ENCODE results near the gene TBC1D23. TPM values are rescaled to one million over a fixed set of nuclear protein-coding genes. Genes with fewer than 3 reads are reported as not detected.
A peak's percentile ranks its signal among the peaks of the same experiment; 100 is the strongest.
"Not testable (repeated sequence)": the region's sequence is repeated elsewhere in the genome, so short reads cannot be mapped to it uniquely, and the experiment has no call there.

Gene TBC1D23
- total RNA-seq, 1 experiment from 2014 or later, result 20.6 TPM

- no peaks in the 10 kb centered on the region for H3K9me3 ChIP-seq (ENCODE audit: low read length)
- H2AFZ ChIP-seq (ENCODE audit: low read length), result no peak overlapping the region
- H3K79me2 ChIP-seq (ENCODE audit: low read length), result peaks cover 19% of the 10 kb centered on the region
- no peak for DNase-seq
- H3K4me2 ChIP-seq (ENCODE audit: low read depth, low read length, poor library complexity, severe bottlenecking), result no peak overlapping the region
- no peak overlapping the region for H3K27ac ChIP-seq (ENCODE audit: low read length)
- no peak overlapping the region for H3K9ac ChIP-seq (ENCODE audit: low read length)
- H4K20me1 ChIP-seq (ENCODE audit: insufficient read depth, low read depth, low read length), result no peaks in the 10 kb centered on the region
- no peaks in the 10 kb centered on the region for H3K27me3 ChIP-seq (ENCODE audit: low read length)
- H3K36me3 ChIP-seq (ENCODE audit: insufficient read depth, low read length), result no peaks in the 10 kb centered on the region
- no peak overlapping the region for H3K4me3 ChIP-seq (ENCODE audit: low read length)
- peaks cover 29% of the 10 kb centered on the region for H3K4me1 ChIP-seq (ENCODE audit: low read length)
- no peaks in the 10 kb centered on the region for H3K9me2 ChIP-seq (replicated peaks; ENCODE audit: insufficient read depth, low read length)
Measured at GRCh38 chr3:100331660-100332059, 70.9 kb downstream of the TBC1D23 start.

GRCh38 chr3:100333051-100333450, 72.3 kb downstream of the TBC1D23 start:
- Histone ChIP-seq H3K4me2 (ENCODE audit: low read depth, low read length, poor library complexity, severe bottlenecking) (peak overlapping the region; percentile 97), H3K9me3 (ENCODE audit: low read length) (no peaks in the 10 kb centered on the region)
- DNase-seq, result no peak

GRCh38 chr3:100333970-100334487, 73.2 kb downstream of the TBC1D23 start:
- no peak for DNase-seq
- H3K27me3 ChIP-seq (ENCODE audit: low read length), result no peaks in the 10 kb centered on the region
- H3K4me3 ChIP-seq (ENCODE audit: low read length), result peak overlapping the region; percentile 85
- H3K4me1 ChIP-seq (ENCODE audit: low read length), result peaks cover 29% of the 10 kb centered on the region
- peak overlapping the region; percentile 61 for H2AFZ ChIP-seq (ENCODE audit: low read length)
- peak overlapping the region; percentile 89 for H3K9ac ChIP-seq (ENCODE audit: low read length)
- no peak overlapping the region for H3K27ac ChIP-seq (ENCODE audit: low read length)
- H3K4me2 ChIP-seq (ENCODE audit: low read depth, low read length, poor library complexity, severe bottlenecking), result peak overlapping the region; percentile 97
- H3K9me2 ChIP-seq (replicated peaks; ENCODE audit: insufficient read depth, low read length), result no peaks in the 10 kb centered on the region
- H3K36me3 ChIP-seq (ENCODE audit: insufficient read depth, low read length), result peaks cover 5% of the 10 kb centered on the region
- no peaks in the 10 kb centered on the region for H3K9me3 ChIP-seq (ENCODE audit: low read length)
- H4K20me1 ChIP-seq (ENCODE audit: insufficient read depth, low read depth, low read length), result no peaks in the 10 kb centered on the region
- peaks cover 34% of the 10 kb centered on the region for H3K79me2 ChIP-seq (ENCODE audit: low read length)

More at GRCh38 chr3:100333051-100333450, 72.3 kb downstream of the TBC1D23 start:
- peak overlapping the region; percentile 23; the same call in 1 of the 2 replicates for H2AFZ ChIP-seq (ENCODE audit: low read length)
- no peak overlapping the region for H3K4me3 ChIP-seq (ENCODE audit: low read length)
- H3K36me3 ChIP-seq (ENCODE audit: insufficient read depth, low read length), result no peaks in the 10 kb centered on the region
- peak overlapping the region; percentile 18; the same call in 1 of the 2 replicates for H3K9ac ChIP-seq (ENCODE audit: low read length)
- H3K4me1 ChIP-seq (ENCODE audit: low read length), result peaks cover 29% of the 10 kb centered on the region
- H3K9me2 ChIP-seq (replicated peaks; ENCODE audit: insufficient read depth, low read length), result no peaks in the 10 kb centered on the region
- no peak overlapping the region for H3K27ac ChIP-seq (ENCODE audit: low read length)
- no peaks in the 10 kb centered on the region for H4K20me1 ChIP-seq (ENCODE audit: insufficient read depth, low read depth, low read length)
- no peaks in the 10 kb centered on the region for H3K27me3 ChIP-seq (ENCODE audit: low read length)
- H3K79me2 ChIP-seq (ENCODE audit: low read length), result peaks cover 24% of the 10 kb centered on the region

- Histone ChIP-seq H2AFZ (ENCODE audit: low read length) (peak within 1 kb of the TSS; percentile 61), H3K9ac (ENCODE audit: low read length) (peak within 1 kb of the TSS; percentile 89), H3K4me2 (ENCODE audit: low read depth, low read length, poor library complexity, severe bottlenecking) (peak within 1 kb of the TSS; percentile 97), H3K9me2 (replicated peaks; ENCODE audit: insufficient read depth, low read length) (no peaks in the 10 kb centered on the region), H3K27ac (ENCODE audit: low read length) (peak within 1 kb of the TSS; percentile 59), H3K27me3 (ENCODE audit: low read length) (no peaks in the 10 kb centered on the region), H3K9me3 (ENCODE audit: low read length) (no peaks in the 10 kb centered on the region), H3K4me1 (ENCODE audit: low read length) (peaks cover 29% of the 10 kb centered on the region), H4K20me1 (ENCODE audit: insufficient read depth, low read depth, low read length) (no peaks in the 10 kb centered on the region), H3K79me2 (ENCODE audit: low read length) (peaks cover 39% of the 10 kb centered on the region), H3K4me3 (ENCODE audit: low read length) (peak within 1 kb of the TSS; percentile 85), H3K36me3 (ENCODE audit: insufficient read depth, low read length) (peaks cover 12% of the 10 kb centered on the region)
- DNase-seq, result peak; percentile 93
Measured at GRCh38 chr3:100334488-100335351, 73.9 kb downstream of the TBC1D23 start, which contains the start of gene NIT2. NIT2 (plus strand) TSS chr3:100334757; CDS start chr3:100334792, 35 bp downstream.

- H2AFZ ChIP-seq (ENCODE audit: low read length), result no peak overlapping the region
- H3K4me3 ChIP-seq (ENCODE audit: low read length), result peak overlapping the region; percentile 85
- H3K9ac ChIP-seq (ENCODE audit: low read length), result peak overlapping the region; percentile 89
- H3K9me3 ChIP-seq (ENCODE audit: low read length), result no peaks in the 10 kb centered on the region
- no peaks in the 10 kb centered on the region for H4K20me1 ChIP-seq (ENCODE audit: insufficient read depth, low read depth, low read length)
- H3K4me1 ChIP-seq (ENCODE audit: low read length), result peaks cover 29% of the 10 kb centered on the region
- DNase-seq, result peak; percentile 79
- H3K27ac ChIP-seq (ENCODE audit: low read length), result peak overlapping the region; percentile 59
- H3K36me3 ChIP-seq (ENCODE audit: insufficient read depth, low read length), result peaks cover 18% of the 10 kb centered on the region
- no peaks in the 10 kb centered on the region for H3K27me3 ChIP-seq (ENCODE audit: low read length)
- H3K79me2 ChIP-seq (ENCODE audit: low read length), result peaks cover 40% of the 10 kb centered on the region
- no peaks in the 10 kb centered on the region for H3K9me2 ChIP-seq (replicated peaks; ENCODE audit: insufficient read depth, low read length)
- H3K4me2 ChIP-seq (ENCODE audit: low read depth, low read length, poor library complexity, severe bottlenecking), result peak overlapping the region; percentile 97
Measured at GRCh38 chr3:100335434-100335833, 74.6 kb downstream of the TBC1D23 start.

GRCh38 chr3:100336229-100336628, 75.4 kb downstream of the TBC1D23 start:
- peak overlapping the region; percentile 97 for H3K4me2 ChIP-seq (ENCODE audit: low read depth, low read length, poor library complexity, severe bottlenecking)

GRCh38 chr3:100338911-100339310, 78.1 kb downstream of the TBC1D23 start:
- Histone ChIP-seq H4K20me1 (ENCODE audit: insufficient read depth, low read depth, low read length) (no peaks in the 10 kb centered on the region), H3K9ac (ENCODE audit: low read length) (no peak overlapping the region), H3K27me3 (ENCODE audit: low read length) (no peaks in the 10 kb centered on the region), H3K79me2 (ENCODE audit: low read length) (peaks cover 58% of the 10 kb centered on the region), H3K27ac (ENCODE audit: low read length) (no peak overlapping the region), H3K9me3 (ENCODE audit: low read length) (no peaks in the 10 kb centered on the region), H3K36me3 (ENCODE audit: insufficient read depth, low read length) (peaks cover 50% of the 10 kb centered on the region), H2AFZ (ENCODE audit: low read length) (no peak overlapping the region), H3K4me2 (ENCODE audit: low read depth, low read length, poor library complexity, severe bottlenecking) (no peak overlapping the region), H3K4me1 (ENCODE audit: low read length) (peaks cover 15% of the 10 kb centered on the region), H3K4me3 (ENCODE audit: low read length) (no peak overlapping the region), H3K9me2 (replicated peaks; ENCODE audit: insufficient read depth, low read length) (no peaks in the 10 kb centered on the region)
- no peak for DNase-seq

More at GRCh38 chr3:100336229-100336628, 75.4 kb downstream of the TBC1D23 start:
- peaks cover 43% of the 10 kb centered on the region for H3K79me2 ChIP-seq (ENCODE audit: low read length)
- not testable (repeated sequence) for DNase-seq; H2AFZ ChIP-seq (ENCODE audit: low read length); H3K9me2 ChIP-seq (replicated peaks; ENCODE audit: insufficient read depth, low read length); H3K27ac ChIP-seq (ENCODE audit: low read length); H3K27me3 ChIP-seq (ENCODE audit: low read length); H4K20me1 ChIP-seq (ENCODE audit: insufficient read depth, low read depth, low read length); H3K9me3 ChIP-seq (ENCODE audit: low read length)
- peak overlapping the region; percentile 89 for H3K9ac ChIP-seq (ENCODE audit: low read length)
- peaks cover 29% of the 10 kb centered on the region for H3K4me1 ChIP-seq (ENCODE audit: low read length)
- peaks cover 26% of the 10 kb centered on the region for H3K36me3 ChIP-seq (ENCODE audit: insufficient read depth, low read length)
- peak overlapping the region; percentile 85 for H3K4me3 ChIP-seq (ENCODE audit: low read length)

- peaks cover 57% of the 10 kb centered on the region for H3K36me3 ChIP-seq (ENCODE audit: insufficient read depth, low read length)
- H4K20me1 ChIP-seq (ENCODE audit: insufficient read depth, low read depth, low read length), result no peaks in the 10 kb centered on the region
- H3K27ac ChIP-seq (ENCODE audit: low read length), result no peak overlapping the region
- H3K4me2 ChIP-seq (ENCODE audit: low read depth, low read length, poor library complexity, severe bottlenecking), result no peak overlapping the region
- peaks cover 58% of the 10 kb centered on the region for H3K79me2 ChIP-seq (ENCODE audit: low read length)
- H3K9me3 ChIP-seq (ENCODE audit: low read length), result no peaks in the 10 kb centered on the region
- no peak overlapping the region for H3K4me3 ChIP-seq (ENCODE audit: low read length)
- H3K9me2 ChIP-seq (replicated peaks; ENCODE audit: insufficient read depth, low read length), result no peaks in the 10 kb centered on the region
- no peaks in the 10 kb centered on the region for H3K27me3 ChIP-seq (ENCODE audit: low read length)
- H3K9ac ChIP-seq (ENCODE audit: low read length), result no peak overlapping the region
- peaks cover 11% of the 10 kb centered on the region for H3K4me1 ChIP-seq (ENCODE audit: low read length)
- no peak for DNase-seq
- no peak overlapping the region for H2AFZ ChIP-seq (ENCODE audit: low read length)
Measured at GRCh38 chr3:100339786-100340185, 79.0 kb downstream of the TBC1D23 start.
